Esophagus muscularis mucosa (tissue), 4 donors: ENCODE results near the gene AGBL1. TPM values are rescaled to one million over a fixed set of nuclear protein-coding genes. Genes with fewer than 3 reads are reported as not detected.

ENCODE experiments used
- DNase-seq: peaks from one replicate; pipeline ENCODE4 v3.0.0-alpha.2; 2017; ENCODE audit errors: extremely low spot score
- H3K27ac ChIP-seq, 4 donors: fragments of 200-600 bp; sonication (generic); replicated peaks in 1 of 4; 1 replicate in 3 of 4; 2 replicates in 1 of 4; pipeline ENCODE4 v1.5.1; 2016 to 2019; ENCODE audit warnings: mild to moderate bottlenecking in 1 of 4
- H3K27me3 ChIP-seq, 4 donors: fragments of 200-600 bp; sonication (generic); one replicate each; pipeline versions ENCODE4 v1.5.1 to v1.6.0; 2016 to 2019
- H3K36me3 ChIP-seq, 4 donors: fragments of 200-600 bp; sonication (generic); one replicate each; pipeline ENCODE4 v1.5.1; 2016 to 2019
- H3K4me1 ChIP-seq, 4 donors: fragments of 200-600 bp; sonication (generic); one replicate each; pipeline ENCODE4 v1.5.1; 2016 to 2019
- H3K4me3 ChIP-seq, 4 donors: fragments of 200-600 bp; sonication (generic); 1 replicate in 2 of 4; 2 replicates in 2 of 4; pipeline ENCODE4 v1.5.1; 2016 to 2019; ENCODE audit warnings: mild to moderate bottlenecking in 4 of 4, moderate library complexity in 1 of 4
- H3K9me3 ChIP-seq, 4 donors: fragments of 200-600 bp; sonication (generic); 1 replicate in 3 of 4; 2 replicates in 1 of 4; pipeline ENCODE4 v1.5.1; 2016 to 2019
- CTCF ChIP-seq, 3 experiments: fragments of 200-600 bp in 2 of 3; fragments of 450-650 bp in 1 of 3; sonication (generic) in 2 of 3; IDR thresholded peaks; one replicate each; pipeline ENCODE4 v1.5.1; 2017 to 2019; ENCODE audit warnings: antibody characterized with exemption in 3 of 3, mild to moderate bottlenecking in 2 of 3, moderate library complexity in 1 of 3
- EP300 ChIP-seq: sonication (generic); formaldehyde crosslinking; IDR thresholded peaks from one replicate; pipeline ENCODE4 v1.6.1; 2017; ENCODE audit warnings: antibody characterized with exemption
- POLR2A ChIP-seq: fragments of 450-650 bp; IDR thresholded peaks from one replicate; pipeline ENCODE4 v1.6.1; 2017; ENCODE audit warnings: antibody characterized with exemption, moderate library complexity, mild to moderate bottlenecking, low read depth
- POLR2AphosphoS5 ChIP-seq, 2 donors: sonication (generic); formaldehyde crosslinking; IDR thresholded peaks; one replicate each; pipeline ENCODE4 v1.6.1; 2017; ENCODE audit warnings: antibody characterized with exemption in 2 of 2
- WGBS: methylation state at CpG from one replicate; pipeline ENCODE4 v1.1.5; 2018; 5-methylcytosine and 5-hydroxymethylcytosine counted together
- intact Hi-C: fragments of 100-400 bp; cut with DNase I; formaldehyde crosslinking; loops from one replicate; pipeline ENCODE4 v1.15.1; 2023
- total RNA-seq, 4 donors: library from RNA; depleted of rRNA; stranded (reverse); fragments of >200 nt; gene quantifications; one replicate each; pipeline versions ENCODE4 v1.1.0 to v1.2.1, GENCODE V29; 2016

Gene AGBL1
- total RNA-seq, 4 donors from 2014 or later = 0.06 TPM; not detected in 3

GRCh38 chr15:86432861-86433260 lies 353.2 kb downstream of the AGBL1 start:
- no peak overlapping the region for H3K4me3 ChIP-seq
- no peaks in the 10 kb centered on the region for H3K9me3 ChIP-seq
- H3K27ac ChIP-seq = no peak overlapping the region
- 70% methylated on average over 2 of the region's 2 CpGs for WGBS
- H3K36me3 ChIP-seq = no peaks in the 10 kb centered on the region
- no peaks in the 10 kb centered on the region for H3K4me1 ChIP-seq
- intact Hi-C loops = no loop called here
- DNase-seq = no peak
- TF ChIP-seq EP300 (no peak), POLR2AphosphoS5 (IDR thresholded peaks at IDR 0.05) (no peak), CTCF (IDR thresholded peaks at IDR 0.05) (no peak), POLR2A (no peak)
- no peaks in the 10 kb centered on the region for H3K27me3 ChIP-seq

DNA sequence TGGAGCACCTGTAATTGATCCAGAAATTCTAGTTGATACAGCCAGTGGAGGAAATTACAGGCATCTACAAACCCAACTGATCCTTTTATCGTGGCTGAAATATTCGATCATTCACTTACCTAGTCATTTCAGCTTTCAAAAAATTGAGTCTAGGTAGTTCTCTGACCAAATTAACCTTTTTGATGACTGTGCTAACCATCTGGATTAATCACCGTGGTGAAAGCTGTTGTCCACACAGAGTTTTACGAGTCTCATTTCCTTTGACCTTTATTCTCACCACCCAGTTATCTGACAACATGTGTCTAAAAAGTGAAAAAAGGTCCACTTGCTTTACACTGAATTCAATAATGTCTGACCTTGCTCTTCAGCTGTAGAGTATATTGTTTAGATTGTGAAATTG lies 354.3 kb downstream of the AGBL1 start:
- no peak for DNase-seq
- TF ChIP-seq POLR2AphosphoS5 (IDR thresholded peaks at IDR 0.05) = no peak
- TF ChIP-seq CTCF (IDR thresholded peaks at IDR 0.05) = no peak
- Histone ChIP-seq H3K9me3 (no peaks in the 10 kb centered on the region), H3K4me1 (no peaks in the 10 kb centered on the region), H3K27me3 (no peaks in the 10 kb centered on the region), H3K4me3 (no peak overlapping the region), H3K27ac (no peak overlapping the region), H3K36me3 (no peaks in the 10 kb centered on the region)
- WGBS = 50% methylated on average over 4 of the region's 4 CpGs
- intact Hi-C loops = no loop called here

GRCh38 chr15:86439614-86440013 lies 359.9 kb downstream of the AGBL1 start:
- H3K27me3 ChIP-seq = no peaks in the 10 kb centered on the region
- no peak overlapping the region for H3K27ac ChIP-seq
- no peak overlapping the region for H3K4me3 ChIP-seq
- WGBS = 31% methylated on average over 4 of the region's 4 CpGs
- intact Hi-C loops = no loop called here
- no peaks in the 10 kb centered on the region for H3K36me3 ChIP-seq
- DNase-seq = no peak
- no peaks in the 10 kb centered on the region for H3K4me1 ChIP-seq
- TF ChIP-seq POLR2AphosphoS5 (IDR thresholded peaks at IDR 0.05) = no peak
- TF ChIP-seq EP300 = no peak
- no peak for TF ChIP-seq POLR2A
- TF ChIP-seq CTCF (IDR thresholded peaks at IDR 0.05) = no peak
- no peaks in the 10 kb centered on the region for H3K9me3 ChIP-seq

DNA sequence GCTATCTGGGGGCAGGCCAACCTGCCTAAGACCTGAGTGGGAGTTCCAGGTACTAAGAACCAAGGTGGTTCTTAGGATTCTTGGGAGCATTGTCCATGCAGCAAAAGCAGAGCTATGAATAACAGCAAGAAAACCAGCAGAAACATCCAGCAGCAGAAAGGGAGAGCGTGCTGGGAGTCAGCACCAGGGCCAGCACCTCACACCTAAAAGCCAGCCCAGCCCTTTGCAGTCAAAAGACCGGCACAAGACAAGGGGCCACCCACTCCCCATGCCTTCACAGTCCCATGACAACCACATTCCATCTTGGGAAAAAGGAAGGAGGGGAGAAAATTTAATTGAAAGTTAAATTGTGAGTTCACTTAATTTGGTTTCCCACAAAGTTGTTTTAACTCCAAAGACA lies 364.9 kb downstream of the AGBL1 start:
- H3K9me3 ChIP-seq = no peaks in the 10 kb centered on the region
- no peak overlapping the region for H3K27ac ChIP-seq
- no peak for TF ChIP-seq EP300
- TF ChIP-seq POLR2A = no peak
- TF ChIP-seq POLR2AphosphoS5 (IDR thresholded peaks at IDR 0.05) = no peak
- no peak for TF ChIP-seq CTCF (IDR thresholded peaks at IDR 0.05)
- no peaks in the 10 kb centered on the region for H3K36me3 ChIP-seq
- H3K27me3 ChIP-seq = no peaks in the 10 kb centered on the region
- intact Hi-C loops = no loop called here
- no peaks in the 10 kb centered on the region for H3K4me1 ChIP-seq
- no peak for DNase-seq
- WGBS = 24% methylated on average over 2 of the region's 2 CpGs
- H3K4me3 ChIP-seq = no peak overlapping the region

DNA sequence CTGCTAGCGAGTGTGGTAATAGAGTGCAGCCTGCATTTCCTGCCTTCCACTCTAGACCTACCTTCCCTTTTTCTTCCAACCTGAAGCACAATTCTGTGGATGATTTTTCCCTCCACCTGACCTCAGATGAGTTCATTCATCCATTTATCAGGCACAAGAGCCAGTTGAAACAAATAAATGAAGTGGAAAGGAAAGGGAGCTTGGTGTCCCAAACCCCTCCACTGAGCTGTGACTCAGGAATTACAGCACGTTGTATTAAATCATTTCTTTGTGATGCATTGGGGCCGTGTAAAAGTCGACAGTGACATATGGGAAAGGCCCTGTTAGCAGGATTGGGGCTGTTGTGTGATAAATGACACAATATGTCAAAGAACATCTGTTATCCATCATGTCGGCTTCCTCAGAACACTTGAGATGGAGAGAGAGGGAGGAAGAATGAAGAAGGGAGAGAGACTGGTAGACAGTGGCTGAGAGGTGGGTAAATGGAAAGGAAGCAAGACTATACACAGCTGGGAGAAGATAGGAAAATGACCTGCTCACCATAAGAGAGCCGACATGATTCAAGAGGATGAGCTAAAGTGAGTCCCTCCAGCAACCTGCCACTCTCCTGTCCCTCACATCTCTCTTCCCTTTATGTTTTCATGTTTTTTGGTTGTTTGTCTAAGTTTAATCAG lies 366.0 kb downstream of the AGBL1 start:
- no peaks in the 10 kb centered on the region for H3K9me3 ChIP-seq
- no peak overlapping the region for H3K4me3 ChIP-seq
- H3K4me1 ChIP-seq = no peaks in the 10 kb centered on the region
- 36% methylated on average over 6 of the region's 6 CpGs for WGBS
- H3K27ac ChIP-seq = no peak overlapping the region
- H3K27me3 ChIP-seq = no peaks in the 10 kb centered on the region
- intact Hi-C loops = no loop called here
- DNase-seq = no peak
- no peak for TF ChIP-seq POLR2A
- no peak for TF ChIP-seq POLR2AphosphoS5 (IDR thresholded peaks at IDR 0.05)
- H3K36me3 ChIP-seq = no peaks in the 10 kb centered on the region
